Esophagus squamous epithelium (tissue), 4 donors: ENCODE results near the gene ATXN7L2.

Experiments
- CTCF ChIP-seq, 6 experiments: fragments of 450-650 bp in 4 of 6; fragments of 200-600 bp in 2 of 6; sonication (generic) in 2 of 6; IDR thresholded peaks; one replicate each; pipeline ENCODE4 v1.5.1; 2016 to 2019; ENCODE audit warnings: antibody characterized with exemption in 6 of 6, mild to moderate bottlenecking in 4 of 6, moderate library complexity in 4 of 6
- POLR2A ChIP-seq, 4 donors: fragments of 450-650 bp; IDR thresholded peaks; one replicate each; pipeline ENCODE4 v1.6.1; 2017; ENCODE audit warnings: antibody characterized with exemption in 4 of 4, mild to moderate bottlenecking in 4 of 4, moderate library complexity in 3 of 4

GRCh38 chr1:109504974-109505373 is 21.3 kb downstream of the ATXN7L2 start:
- TF ChIP-seq CTCF (IDR thresholded peaks at IDR 0.05) (no peak), POLR2A (IDR thresholded peaks at IDR 0.05) (no peak)
